ENCODE measurements around the gene ATP6V1F.

ATP6V1F gene

DNA sequence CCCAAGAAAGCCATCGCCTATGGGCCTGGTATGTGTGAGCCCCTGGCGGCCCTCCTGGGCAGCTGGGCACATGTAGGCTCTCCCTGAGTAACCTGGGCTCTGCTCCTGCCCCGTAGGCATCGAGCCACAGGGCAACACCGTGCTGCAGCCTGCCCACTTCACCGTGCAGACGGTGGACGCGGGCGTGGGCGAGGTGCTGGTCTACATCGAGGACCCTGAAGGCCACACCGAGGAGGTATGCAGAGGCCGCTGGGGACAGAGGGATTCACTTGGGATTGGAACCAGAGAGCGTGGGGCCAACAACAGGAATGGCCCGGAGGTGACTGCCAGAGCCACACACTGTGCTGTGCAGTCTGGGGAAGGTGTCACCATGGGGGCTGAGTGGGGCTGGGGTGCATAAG lies 25.1 kb upstream of the ATP6V1F start:
- Histone ChIP-seq H3K9me3 (ENCODE audit: low read length) (no peaks in the 10 kb centered on the region), H3K9ac (ENCODE audit: low read length) (no peak overlapping the region), H3K4me3 (ENCODE audit: low read depth, low read length, poor library complexity, severe bottlenecking) (no peak overlapping the region), H3K4me2 (ENCODE audit: low read length) (no peak overlapping the region), H3K27ac (ENCODE audit: low read depth, low read length, poor library complexity, severe bottlenecking) (no peak overlapping the region), H3F3A (ENCODE audit: insufficient read depth, low read length) (no peaks in the 10 kb centered on the region), H4K20me1 (ENCODE audit: insufficient read depth, low read length) (no peaks in the 10 kb centered on the region), H3K36me3 (ENCODE audit: insufficient read depth, low read length) (no peaks in the 10 kb centered on the region), H3K9me2 (ENCODE audit: low read depth, low read length) (no peaks in the 10 kb centered on the region), H2AFZ (ENCODE audit: low read length) (no peak overlapping the region), H3K4me1 (ENCODE audit: insufficient read depth, low read length, severe bottlenecking) (peaks cover 3% of the 10 kb centered on the region), H3K79me2 (ENCODE audit: insufficient read depth, low read length) (no peaks in the 10 kb centered on the region), H3K27me3 (ENCODE audit: insufficient read depth, low read length) (peaks cover 5% of the 10 kb centered on the region)
- no peak for TF ChIP-seq EZH2 (IDR thresholded peaks at IDR 0.05; ENCODE audit: borderline replicate concordance, low read length)
- TF ChIP-seq, protein P1, sequence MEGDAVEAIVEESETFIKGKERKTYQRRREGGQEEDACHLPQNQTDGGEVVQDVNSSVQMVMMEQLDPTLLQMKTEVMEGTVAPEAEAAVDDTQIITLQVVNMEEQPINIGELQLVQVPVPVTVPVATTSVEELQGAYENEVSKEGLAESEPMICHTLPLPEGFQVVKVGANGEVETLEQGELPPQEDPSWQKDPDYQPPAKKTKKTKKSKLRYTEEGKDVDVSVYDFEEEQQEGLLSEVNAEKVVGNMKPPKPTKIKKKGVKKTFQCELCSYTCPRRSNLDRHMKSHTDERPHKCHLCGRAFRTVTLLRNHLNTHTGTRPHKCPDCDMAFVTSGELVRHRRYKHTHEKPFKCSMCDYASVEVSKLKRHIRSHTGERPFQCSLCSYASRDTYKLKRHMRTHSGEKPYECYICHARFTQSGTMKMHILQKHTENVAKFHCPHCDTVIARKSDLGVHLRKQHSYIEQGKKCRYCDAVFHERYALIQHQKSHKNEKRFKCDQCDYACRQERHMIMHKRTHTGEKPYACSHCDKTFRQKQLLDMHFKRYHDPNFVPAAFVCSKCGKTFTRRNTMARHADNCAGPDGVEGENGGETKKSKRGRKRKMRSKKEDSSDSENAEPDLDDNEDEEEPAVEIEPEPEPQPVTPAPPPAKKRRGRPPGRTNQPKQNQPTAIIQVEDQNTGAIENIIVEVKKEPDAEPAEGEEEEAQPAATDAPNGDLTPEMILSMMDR (IDR thresholded peaks at IDR 0.05; ENCODE audit: low read length), result no peak

DNA sequence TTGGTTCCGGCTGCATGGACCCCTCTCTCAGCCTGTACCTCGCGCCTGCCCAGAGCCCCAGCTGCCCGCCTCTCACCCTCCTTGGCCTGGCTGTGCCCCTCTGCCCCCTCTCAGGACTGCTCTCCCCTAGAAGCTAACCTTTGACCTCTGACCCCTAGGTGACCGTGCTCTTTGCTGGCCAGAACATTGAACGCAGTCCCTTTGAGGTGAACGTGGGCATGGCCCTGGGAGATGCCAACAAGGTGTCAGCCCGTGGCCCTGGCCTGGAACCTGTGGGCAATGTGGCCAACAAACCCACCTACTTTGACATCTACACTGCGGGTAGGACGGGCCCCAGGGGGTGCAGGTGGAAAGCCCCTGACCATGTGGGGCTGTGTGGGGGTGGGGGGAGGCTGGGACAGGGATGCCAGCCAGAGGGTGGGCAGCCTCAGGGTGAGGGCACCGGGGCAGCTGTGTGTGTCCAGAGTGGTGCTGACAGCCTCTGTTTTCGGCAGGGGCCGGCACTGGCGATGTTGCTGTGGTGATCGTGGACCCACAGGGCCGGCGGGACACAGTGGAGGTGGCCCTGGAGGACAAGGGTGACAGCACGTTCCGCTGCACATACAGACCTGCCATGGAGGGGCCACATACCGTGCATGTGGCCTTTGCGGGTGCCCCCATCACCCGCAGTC lies 24.4 kb upstream of the ATP6V1F start:
- Histone ChIP-seq H3K9me2 (ENCODE audit: low read depth, low read length) (no peaks in the 10 kb centered on the region), H3K27me3 (ENCODE audit: insufficient read depth, low read length) (peaks cover 5% of the 10 kb centered on the region), H3K79me2 (ENCODE audit: insufficient read depth, low read length) (no peaks in the 10 kb centered on the region), H3K27ac (ENCODE audit: low read depth, low read length, poor library complexity, severe bottlenecking) (no peak overlapping the region), H3K4me1 (ENCODE audit: insufficient read depth, low read length, severe bottlenecking) (peaks cover 3% of the 10 kb centered on the region), H3K9me3 (ENCODE audit: low read length) (no peaks in the 10 kb centered on the region), H3F3A (ENCODE audit: insufficient read depth, low read length) (no peaks in the 10 kb centered on the region), H2AFZ (ENCODE audit: low read length) (no peak overlapping the region), H4K20me1 (ENCODE audit: insufficient read depth, low read length) (no peaks in the 10 kb centered on the region), H3K9ac (ENCODE audit: low read length) (no peak overlapping the region), H3K4me3 (ENCODE audit: low read depth, low read length, poor library complexity, severe bottlenecking) (no peak overlapping the region), H3K4me2 (ENCODE audit: low read length) (no peak overlapping the region), H3K36me3 (ENCODE audit: insufficient read depth, low read length) (no peaks in the 10 kb centered on the region)
- TF ChIP-seq, protein P1 (IDR thresholded peaks at IDR 0.05; ENCODE audit: low read length), result no peak
- TF ChIP-seq EZH2 (IDR thresholded peaks at IDR 0.05; ENCODE audit: borderline replicate concordance, low read length), result no peak

DNA sequence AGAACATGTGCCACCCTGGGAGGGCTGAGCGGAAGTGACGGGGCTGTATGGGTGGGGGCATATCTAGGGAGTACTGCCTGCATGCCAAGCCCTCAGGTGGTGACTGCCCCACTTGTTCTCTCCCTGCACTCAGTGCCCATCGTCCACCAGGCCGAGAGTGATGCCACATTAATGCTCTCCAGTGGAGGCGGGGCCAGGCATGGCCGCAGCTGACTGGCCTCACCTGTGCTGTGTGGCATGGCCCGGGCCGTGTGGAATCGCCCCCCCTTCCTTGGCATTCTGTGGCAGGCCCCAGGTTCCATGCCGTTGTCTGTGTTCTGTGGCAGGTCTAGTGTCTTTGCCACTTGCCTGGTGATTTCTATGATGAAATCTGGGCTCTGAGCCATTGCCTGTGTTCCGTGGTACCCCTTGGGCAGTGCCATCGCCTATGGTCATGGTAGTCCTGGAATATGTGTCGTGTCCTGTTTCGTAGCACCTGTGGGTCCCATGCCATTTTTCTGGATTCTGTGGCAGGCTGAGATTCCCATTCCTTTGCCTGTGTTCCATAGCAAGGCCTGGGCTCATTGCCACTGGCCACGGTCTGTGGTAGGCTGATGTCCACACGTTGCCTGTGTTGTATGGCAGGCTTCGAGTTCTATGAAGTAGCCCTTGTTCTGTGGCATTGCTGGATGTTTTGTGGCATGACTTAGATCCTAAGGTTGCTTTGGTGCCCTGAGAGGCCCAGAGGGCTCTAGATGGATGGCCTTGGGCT lies 23.5 kb upstream of the ATP6V1F start:
- H3F3A ChIP-seq (ENCODE audit: insufficient read depth, low read length), result no peaks in the 10 kb centered on the region
- no peak overlapping the region for H3K4me2 ChIP-seq (ENCODE audit: low read length)
- TF ChIP-seq EZH2 (IDR thresholded peaks at IDR 0.05; ENCODE audit: borderline replicate concordance, low read length), result no peak
- TF ChIP-seq, protein P1 (IDR thresholded peaks at IDR 0.05; ENCODE audit: low read length), result no peak
- H3K9ac ChIP-seq (ENCODE audit: low read length), result no peak overlapping the region
- H2AFZ ChIP-seq (ENCODE audit: low read length), result no peak overlapping the region
- no peaks in the 10 kb centered on the region for H4K20me1 ChIP-seq (ENCODE audit: insufficient read depth, low read length)
- no peaks in the 10 kb centered on the region for H3K9me3 ChIP-seq (ENCODE audit: low read length)
- no peaks in the 10 kb centered on the region for H3K36me3 ChIP-seq (ENCODE audit: insufficient read depth, low read length)
- no peak overlapping the region for H3K4me3 ChIP-seq (ENCODE audit: low read depth, low read length, poor library complexity, severe bottlenecking)
- H3K79me2 ChIP-seq (ENCODE audit: insufficient read depth, low read length), result no peaks in the 10 kb centered on the region
- H3K27ac ChIP-seq (ENCODE audit: low read depth, low read length, poor library complexity, severe bottlenecking), result no peak overlapping the region
- H3K4me1 ChIP-seq (ENCODE audit: insufficient read depth, low read length, severe bottlenecking), result peaks cover 3% of the 10 kb centered on the region
- H3K27me3 ChIP-seq (ENCODE audit: insufficient read depth, low read length), result peaks cover 5% of the 10 kb centered on the region
- H3K9me2 ChIP-seq (ENCODE audit: low read depth, low read length), result no peaks in the 10 kb centered on the region

All from OCI-LY1 (cell line).